ENCODE measurements around the gene USP8.

DNA sequence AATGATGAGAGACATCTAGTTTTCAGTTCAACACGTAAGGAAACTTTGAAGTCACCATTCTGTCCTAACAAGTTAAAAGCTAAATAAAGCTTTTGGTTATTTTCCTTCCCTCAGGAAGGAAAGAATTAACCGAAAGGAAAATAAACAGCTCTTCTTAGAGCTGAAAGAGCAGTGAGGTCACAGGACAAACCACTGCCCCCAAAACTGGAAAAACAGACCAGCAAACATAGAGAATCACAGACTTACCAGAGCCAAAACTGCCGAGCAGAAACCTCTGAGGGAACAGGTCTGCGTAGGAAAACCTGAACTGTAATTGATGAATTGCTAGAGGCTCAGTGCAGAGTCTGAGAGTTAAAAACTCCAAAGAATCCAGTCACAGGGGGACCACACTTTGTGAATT is 107.6 kb downstream of the USP8 start:
- TF ChIP-seq, protein P1, sequence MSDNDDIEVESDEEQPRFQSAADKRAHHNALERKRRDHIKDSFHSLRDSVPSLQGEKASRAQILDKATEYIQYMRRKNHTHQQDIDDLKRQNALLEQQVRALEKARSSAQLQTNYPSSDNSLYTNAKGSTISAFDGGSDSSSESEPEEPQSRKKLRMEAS (IDR thresholded peaks at IDR 0.05; ENCODE audit: low read depth, low read length) = no peak
- TF ChIP-seq, protein P2, sequence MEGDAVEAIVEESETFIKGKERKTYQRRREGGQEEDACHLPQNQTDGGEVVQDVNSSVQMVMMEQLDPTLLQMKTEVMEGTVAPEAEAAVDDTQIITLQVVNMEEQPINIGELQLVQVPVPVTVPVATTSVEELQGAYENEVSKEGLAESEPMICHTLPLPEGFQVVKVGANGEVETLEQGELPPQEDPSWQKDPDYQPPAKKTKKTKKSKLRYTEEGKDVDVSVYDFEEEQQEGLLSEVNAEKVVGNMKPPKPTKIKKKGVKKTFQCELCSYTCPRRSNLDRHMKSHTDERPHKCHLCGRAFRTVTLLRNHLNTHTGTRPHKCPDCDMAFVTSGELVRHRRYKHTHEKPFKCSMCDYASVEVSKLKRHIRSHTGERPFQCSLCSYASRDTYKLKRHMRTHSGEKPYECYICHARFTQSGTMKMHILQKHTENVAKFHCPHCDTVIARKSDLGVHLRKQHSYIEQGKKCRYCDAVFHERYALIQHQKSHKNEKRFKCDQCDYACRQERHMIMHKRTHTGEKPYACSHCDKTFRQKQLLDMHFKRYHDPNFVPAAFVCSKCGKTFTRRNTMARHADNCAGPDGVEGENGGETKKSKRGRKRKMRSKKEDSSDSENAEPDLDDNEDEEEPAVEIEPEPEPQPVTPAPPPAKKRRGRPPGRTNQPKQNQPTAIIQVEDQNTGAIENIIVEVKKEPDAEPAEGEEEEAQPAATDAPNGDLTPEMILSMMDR (IDR thresholded peaks at IDR 0.05; ENCODE audit: low read depth, low read length) = no peak
- no peak for TF ChIP-seq POLR2A (IDR thresholded peaks at IDR 0.05; ENCODE audit: extremely low read depth, insufficient read length)
